OCI-LY7 (cell line): ENCODE measurements around the gene IMMP2L.

Source experiments
- EZH2phosphoT487 ChIP-seq: fragments of 200-600 bp; sonication (generic); IDR thresholded peaks from 2 replicates; pipeline ENCODE4 v1.6.1; 2018; ENCODE audit warnings: low read depth, borderline replicate concordance, mild to moderate bottlenecking, mixed run types, antibody characterized with exemption, low read length, moderate library complexity, mixed read lengths
- TF ChIP-seq, protein P1 (sequence below): fragments of 200-600 bp; sonication (generic); conservative IDR thresholded peaks from 2 replicates; pipeline ENCODE4 v1.5.1; 2014; ENCODE audit warnings: mild to moderate bottlenecking, antibody characterized with exemption, low read length, moderate library complexity, mixed read lengths

DNA sequence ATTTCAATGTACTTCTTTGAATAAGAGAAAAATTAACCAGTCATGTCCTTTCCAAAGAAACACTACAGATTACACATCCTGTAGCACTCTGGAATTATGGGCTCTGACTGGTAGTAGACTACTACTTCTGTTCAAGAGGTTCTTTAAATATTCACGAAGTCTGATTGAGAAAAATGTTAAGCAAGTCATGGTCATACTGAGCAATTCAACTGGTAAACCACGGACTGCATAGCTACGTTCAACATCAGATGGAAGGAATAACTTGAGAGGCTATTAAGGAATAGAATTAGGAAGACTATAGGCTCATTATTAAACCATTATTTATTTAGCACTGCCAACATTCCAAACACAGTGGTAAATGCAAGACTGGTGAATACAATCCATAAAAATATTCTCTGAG is 160.8 kb downstream of the IMMP2L start:
- TF ChIP-seq, protein P1, sequence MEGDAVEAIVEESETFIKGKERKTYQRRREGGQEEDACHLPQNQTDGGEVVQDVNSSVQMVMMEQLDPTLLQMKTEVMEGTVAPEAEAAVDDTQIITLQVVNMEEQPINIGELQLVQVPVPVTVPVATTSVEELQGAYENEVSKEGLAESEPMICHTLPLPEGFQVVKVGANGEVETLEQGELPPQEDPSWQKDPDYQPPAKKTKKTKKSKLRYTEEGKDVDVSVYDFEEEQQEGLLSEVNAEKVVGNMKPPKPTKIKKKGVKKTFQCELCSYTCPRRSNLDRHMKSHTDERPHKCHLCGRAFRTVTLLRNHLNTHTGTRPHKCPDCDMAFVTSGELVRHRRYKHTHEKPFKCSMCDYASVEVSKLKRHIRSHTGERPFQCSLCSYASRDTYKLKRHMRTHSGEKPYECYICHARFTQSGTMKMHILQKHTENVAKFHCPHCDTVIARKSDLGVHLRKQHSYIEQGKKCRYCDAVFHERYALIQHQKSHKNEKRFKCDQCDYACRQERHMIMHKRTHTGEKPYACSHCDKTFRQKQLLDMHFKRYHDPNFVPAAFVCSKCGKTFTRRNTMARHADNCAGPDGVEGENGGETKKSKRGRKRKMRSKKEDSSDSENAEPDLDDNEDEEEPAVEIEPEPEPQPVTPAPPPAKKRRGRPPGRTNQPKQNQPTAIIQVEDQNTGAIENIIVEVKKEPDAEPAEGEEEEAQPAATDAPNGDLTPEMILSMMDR, result no peak
- no peak for TF ChIP-seq EZH2phosphoT487
